Measurements from ENCODE around the gene ZNF326. TPM values are rescaled to one million over a fixed set of nuclear protein-coding genes. Genes with fewer than 3 reads are reported as not detected.

ZNF326 gene
- total RNA-seq, 2 donors from 2014 or later, result 24.1 to 28.7 TPM

DNA sequence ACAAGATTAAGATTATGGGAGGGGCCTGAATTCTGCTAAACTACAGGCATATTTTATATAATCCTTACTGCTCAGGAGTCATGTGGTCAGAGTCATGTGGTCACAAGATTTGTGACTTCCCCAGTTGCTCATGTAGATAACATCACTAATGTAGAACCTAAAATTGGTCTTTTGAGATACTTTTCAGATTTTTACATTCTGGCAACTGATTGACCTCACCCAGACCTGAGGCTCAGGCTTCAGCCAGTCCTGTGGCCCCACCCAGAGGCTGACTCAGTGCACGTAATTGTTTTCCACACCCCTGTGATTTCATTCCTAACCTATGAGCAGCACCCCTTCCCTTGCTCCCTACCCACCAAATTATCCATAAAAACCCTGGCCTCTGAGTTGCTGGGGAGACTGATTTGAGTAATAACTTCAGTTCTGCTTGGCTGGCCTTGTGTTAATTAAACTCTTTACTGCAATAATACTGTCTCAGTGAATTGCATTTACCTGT is 41.7 kb upstream of the ZNF326 start:
- intact Hi-C loops (cut with DNase I), result no loop called here
- Histone ChIP-seq H3K27ac (no peak overlapping the region), H3K9me3 (no peaks in the 10 kb centered on the region), H3K4me1 (peaks cover 12% of the 10 kb centered on the region), H3K27me3 (no peaks in the 10 kb centered on the region), H3K36me3 (replicated peaks in 1 of 2; ENCODE audit: insufficient read depth in 1 of 2, low read depth in 2 of 2) (no peaks in the 10 kb centered on the region), H3K4me3 (no peak overlapping the region)
- 43 to 64% methylated on average over 1 of the region's 1 CpG for WGBS, 2 donors
- peak in 3 of 4 donors; percentile 17 to 30 (median 20) for DNase-seq
- no peak for TF ChIP-seq POLR2A (IDR thresholded peaks at IDR 0.05)
- TF ChIP-seq, protein P1, sequence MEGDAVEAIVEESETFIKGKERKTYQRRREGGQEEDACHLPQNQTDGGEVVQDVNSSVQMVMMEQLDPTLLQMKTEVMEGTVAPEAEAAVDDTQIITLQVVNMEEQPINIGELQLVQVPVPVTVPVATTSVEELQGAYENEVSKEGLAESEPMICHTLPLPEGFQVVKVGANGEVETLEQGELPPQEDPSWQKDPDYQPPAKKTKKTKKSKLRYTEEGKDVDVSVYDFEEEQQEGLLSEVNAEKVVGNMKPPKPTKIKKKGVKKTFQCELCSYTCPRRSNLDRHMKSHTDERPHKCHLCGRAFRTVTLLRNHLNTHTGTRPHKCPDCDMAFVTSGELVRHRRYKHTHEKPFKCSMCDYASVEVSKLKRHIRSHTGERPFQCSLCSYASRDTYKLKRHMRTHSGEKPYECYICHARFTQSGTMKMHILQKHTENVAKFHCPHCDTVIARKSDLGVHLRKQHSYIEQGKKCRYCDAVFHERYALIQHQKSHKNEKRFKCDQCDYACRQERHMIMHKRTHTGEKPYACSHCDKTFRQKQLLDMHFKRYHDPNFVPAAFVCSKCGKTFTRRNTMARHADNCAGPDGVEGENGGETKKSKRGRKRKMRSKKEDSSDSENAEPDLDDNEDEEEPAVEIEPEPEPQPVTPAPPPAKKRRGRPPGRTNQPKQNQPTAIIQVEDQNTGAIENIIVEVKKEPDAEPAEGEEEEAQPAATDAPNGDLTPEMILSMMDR (IDR thresholded peaks at IDR 0.05), result peak in 2 of 7 experiments; percentile 18 to 27
- ATAC-seq, result no peak

DNA sequence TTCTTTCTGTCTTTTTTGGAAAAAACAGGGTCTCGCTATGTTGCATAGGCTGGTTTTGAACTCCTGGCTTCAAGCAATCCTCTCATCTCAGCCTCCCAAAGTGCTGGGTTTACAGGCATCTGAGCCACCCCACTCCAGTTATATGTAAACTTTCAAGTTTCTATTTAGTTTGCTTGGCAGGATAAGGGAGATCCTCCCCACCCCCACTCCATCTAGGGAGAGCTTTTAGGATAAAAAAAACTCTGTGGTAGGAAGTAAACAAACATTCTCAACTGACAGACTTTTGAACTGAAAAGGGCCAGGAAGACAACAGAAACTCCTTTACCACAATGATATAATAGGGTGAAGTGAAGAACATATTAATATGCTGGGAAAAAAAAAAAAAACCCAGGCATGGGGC is 41.0 kb upstream of the ZNF326 start:
- TF ChIP-seq, protein P1 (IDR thresholded peaks at IDR 0.05), result no peak
- TF ChIP-seq POLR2A (IDR thresholded peaks at IDR 0.05), result no peak
- intact Hi-C loops (cut with DNase I), result no loop called here
- H3K36me3 ChIP-seq (replicated peaks in 1 of 2; ENCODE audit: insufficient read depth in 1 of 2, low read depth in 2 of 2), result no peaks in the 10 kb centered on the region
- H3K4me1 ChIP-seq, result peaks cover 12% of the 10 kb centered on the region
- H3K27ac ChIP-seq, result no peak overlapping the region
- ATAC-seq, result no peak
- H3K4me3 ChIP-seq, result no peak overlapping the region
- no peak for DNase-seq
- 95 to 100% methylated on average over 1 of the region's 1 CpG for WGBS, 2 donors
- no peaks in the 10 kb centered on the region for H3K9me3 ChIP-seq
- no peaks in the 10 kb centered on the region for H3K27me3 ChIP-seq

DNA sequence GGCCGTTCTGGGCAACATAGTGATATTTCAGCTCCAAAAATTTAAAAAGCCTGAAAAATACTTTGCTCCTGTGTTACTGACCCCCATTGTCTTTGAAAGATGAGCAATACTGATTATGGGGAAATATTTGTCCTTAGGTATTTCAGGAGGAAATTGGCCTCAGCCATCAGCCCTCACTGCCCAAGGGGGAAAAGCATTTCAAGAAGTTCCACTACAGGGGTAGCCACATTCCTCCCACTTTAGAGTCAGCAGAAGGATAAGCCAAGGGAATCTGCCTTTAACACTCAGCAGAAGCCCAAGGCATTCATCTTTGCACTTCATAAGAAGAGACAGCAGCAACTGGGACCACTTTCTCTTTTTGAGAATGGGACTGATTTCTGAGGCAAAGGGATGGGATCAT is 40.5 kb upstream of the ZNF326 start:
- ATAC-seq, result no peak
- intact Hi-C loops (cut with DNase I), result no loop called here
- TF ChIP-seq, protein P1 (IDR thresholded peaks at IDR 0.05), result no peak
- no peak for TF ChIP-seq POLR2A (IDR thresholded peaks at IDR 0.05)

DNA sequence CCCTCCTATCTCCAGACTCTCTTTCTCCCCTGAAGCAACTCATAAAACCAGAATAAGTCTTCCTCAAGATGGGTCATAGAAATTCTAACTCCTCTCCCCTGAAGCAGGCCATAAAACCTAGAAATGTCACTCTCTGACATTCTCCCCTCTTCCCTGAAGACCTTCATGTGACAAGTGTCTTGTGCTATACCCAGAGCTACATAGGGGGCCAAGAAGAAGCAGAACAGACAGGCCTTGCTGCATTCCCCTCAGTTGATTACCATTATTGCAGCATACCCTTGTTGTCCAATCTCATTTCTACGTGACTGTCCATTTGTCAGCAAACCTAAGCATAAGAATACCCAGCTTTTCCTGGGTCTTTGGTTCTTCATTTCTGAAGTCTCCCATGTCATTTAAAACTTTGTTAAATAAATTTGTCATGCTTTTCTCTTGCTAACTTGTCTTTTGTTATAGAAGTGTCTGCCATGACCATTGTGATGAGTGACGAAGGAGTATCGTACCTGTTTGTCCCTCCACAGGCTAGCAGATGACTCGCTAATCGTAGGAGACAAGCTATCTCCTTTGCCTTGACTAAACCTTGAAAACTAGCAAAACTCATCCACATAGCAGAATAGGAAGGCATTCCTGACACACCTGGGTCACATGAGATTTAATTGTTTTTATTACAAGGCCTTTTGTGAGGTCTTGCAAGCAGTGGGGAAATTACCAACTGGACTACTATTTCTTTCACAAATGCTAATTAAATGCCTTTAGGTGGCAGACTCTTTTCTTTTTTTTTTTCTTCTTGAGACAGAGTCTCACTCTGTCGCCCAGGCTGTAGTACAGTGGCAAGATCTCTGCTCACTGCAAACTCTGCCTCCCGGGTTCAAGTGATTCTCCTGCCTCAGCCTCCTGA is 39.4 kb upstream of the ZNF326 start:
- intact Hi-C loops (cut with DNase I), result no loop called here
- no peak for DNase-seq

More for the DNA sequence above, 40.5 kb upstream of the ZNF326 start:
- Histone ChIP-seq H3K27ac (no peak overlapping the region), H3K9me3 (no peaks in the 10 kb centered on the region), H3K27me3 (no peaks in the 10 kb centered on the region), H3K4me1 (peaks cover 12% of the 10 kb centered on the region), H3K4me3 (no peak overlapping the region), H3K36me3 (replicated peaks in 1 of 2; ENCODE audit: insufficient read depth in 1 of 2, low read depth in 2 of 2) (no peaks in the 10 kb centered on the region)
- DNase-seq, result no peak
- 94 to 100% methylated on average over 1 of the region's 1 CpG for WGBS, 2 donors

More for the DNA sequence above, 39.4 kb upstream of the ZNF326 start:
- Histone ChIP-seq H3K27me3 (no peaks in the 10 kb centered on the region), H3K4me3 (no peak overlapping the region), H3K4me1 (peaks cover 2% of the 10 kb centered on the region), H3K9me3 (no peaks in the 10 kb centered on the region), H3K27ac (no peak overlapping the region), H3K36me3 (replicated peaks in 1 of 2; ENCODE audit: insufficient read depth in 1 of 2, low read depth in 2 of 2) (no peaks in the 10 kb centered on the region)
- no peak for TF ChIP-seq POLR2A (IDR thresholded peaks at IDR 0.05)
- TF ChIP-seq, protein P1 (IDR thresholded peaks at IDR 0.05), result no peak
- 94 to 96% methylated on average over 7 of the region's 7 CpGs for WGBS, 2 donors
- ATAC-seq, result no peak
